MM.1S (cell line): ENCODE results near the gene PKD2L2.

Experiments used
- DNase-seq: peaks from one replicate; pipeline ENCODE4 v3.0.0-alpha.2; 2015
- H2AFZ ChIP-seq: fragments of 300-600 bp; sonication (generic); 2 replicates; pipeline ENCODE4 v1.6.0; 2016; ENCODE audit warnings: antibody characterized with exemption, low read length
- H3F3A ChIP-seq: fragments of 300-600 bp; sonication (generic); 2 replicates; pipeline ENCODE4 v1.6.1; 2016; ENCODE audit warnings: mild to moderate bottlenecking, antibody characterized with exemption, low read length, moderate library complexity, mixed read lengths; ENCODE audit not compliant: insufficient read depth
- H3K27ac ChIP-seq: fragments of 300-600 bp; sonication (generic); 2 replicates; pipeline ENCODE4 v1.5.1; 2016; ENCODE audit warnings: mild to moderate bottlenecking, low read length
- H3K27me3 ChIP-seq: fragments of 300-600 bp; sonication (generic); replicated peaks from 2 replicates; pipeline ENCODE4 v1.6.0; 2016; ENCODE audit warnings: low read length; ENCODE audit not compliant: insufficient read depth
- H3K36me3 ChIP-seq: fragments of 300-600 bp; sonication (generic); replicated peaks from 2 replicates; pipeline ENCODE4 v1.6.1; 2016; ENCODE audit warnings: mild to moderate bottlenecking, low read length, mixed read lengths; ENCODE audit not compliant: insufficient read depth
- H3K4me1 ChIP-seq: fragments of 300-600 bp; sonication (generic); 2 replicates; pipeline ENCODE4 v1.6.1; 2016; ENCODE audit warnings: low read length, mixed read lengths
- H3K4me2 ChIP-seq: fragments of 300-600 bp; sonication (generic); 2 replicates; pipeline ENCODE4 v1.6.0; 2016; ENCODE audit warnings: low read depth, low read length
- H3K4me3 ChIP-seq: fragments of 300-600 bp; sonication (generic); 2 replicates; pipeline ENCODE4 v1.5.1; 2016; ENCODE audit warnings: low read length, mixed read lengths
- H3K79me2 ChIP-seq: fragments of 300-600 bp; sonication (generic); 2 replicates; pipeline ENCODE4 v1.6.1; 2016; ENCODE audit warnings: mixed run types, low read length, mixed read lengths
- H3K9ac ChIP-seq: fragments of 300-600 bp; sonication (generic); 2 replicates; pipeline ENCODE4 v1.6.1; 2016; ENCODE audit warnings: low read length, mixed read lengths
- H3K9me2 ChIP-seq: fragments of 300-600 bp; sonication (generic); replicated peaks from 2 replicates; pipeline ENCODE4 v1.6.1; 2016; ENCODE audit warnings: mild to moderate bottlenecking, low read length, mixed read lengths; ENCODE audit not compliant: insufficient read depth
- H3K9me3 ChIP-seq: fragments of 300-600 bp; sonication (generic); replicated peaks from 2 replicates; pipeline ENCODE4 v1.6.1; 2016; ENCODE audit warnings: mild to moderate bottlenecking, low read length, mixed read lengths; ENCODE audit not compliant: insufficient read depth
- H4K20me1 ChIP-seq: fragments of 300-600 bp; sonication (generic); 2 replicates; pipeline ENCODE4 v1.6.1; 2016; ENCODE audit warnings: mild to moderate bottlenecking, low read length, moderate library complexity, mixed read lengths; ENCODE audit not compliant: insufficient read depth
- CTCF ChIP-seq: fragments of 300-600 bp; sonication (generic); IDR thresholded peaks from 2 replicates; pipeline ENCODE4 v1.5.1; 2016; ENCODE audit warnings: antibody characterized with exemption, low read length, mixed read lengths
- EZH2 ChIP-seq: fragments of 300-600 bp; sonication (generic); optimal IDR thresholded peaks from 2 replicates; pipeline ENCODE3; 2017; ENCODE audit warnings: low read depth, mild to moderate bottlenecking, antibody characterized with exemption, low read length, mixed read lengths
- EZH2phosphoT487 ChIP-seq: fragments of 300-600 bp; sonication (generic); IDR thresholded peaks from 2 replicates; pipeline ENCODE4 v1.6.1; 2018; ENCODE audit warnings: antibody characterized with exemption, low read length

Gene PKD2L2

GRCh38 chr5:137856916-137857862 lies 32.1 kb upstream of the PKD2L2 start:
- H3F3A ChIP-seq, result peaks cover 7% of the 10 kb centered on the region; the same call in 1 of the 2 replicates
- no peak overlapping the region for H2AFZ ChIP-seq
- peaks cover 45% of the 10 kb centered on the region for H3K27me3 ChIP-seq
- H3K4me1 ChIP-seq, result peaks cover 20% of the 10 kb centered on the region
- no peak overlapping the region for H3K27ac ChIP-seq
- H3K9ac ChIP-seq, result no peak overlapping the region
- no peaks in the 10 kb centered on the region for H3K36me3 ChIP-seq
- H3K9me2 ChIP-seq, result no peaks in the 10 kb centered on the region
- H3K79me2 ChIP-seq, result no peaks in the 10 kb centered on the region
- no peak for DNase-seq
- no peaks in the 10 kb centered on the region for H3K9me3 ChIP-seq
- 0 out of 2 replicates have a peak, but pooled peaks cover 5% of the 10 kb centered on the region for H4K20me1 ChIP-seq
- TF ChIP-seq EZH2 (no peak), CTCF (no peak), EZH2phosphoT487 (no peak)
- no peak overlapping the region for H3K4me2 ChIP-seq
- H3K4me3 ChIP-seq, result no peak overlapping the region

DNA sequence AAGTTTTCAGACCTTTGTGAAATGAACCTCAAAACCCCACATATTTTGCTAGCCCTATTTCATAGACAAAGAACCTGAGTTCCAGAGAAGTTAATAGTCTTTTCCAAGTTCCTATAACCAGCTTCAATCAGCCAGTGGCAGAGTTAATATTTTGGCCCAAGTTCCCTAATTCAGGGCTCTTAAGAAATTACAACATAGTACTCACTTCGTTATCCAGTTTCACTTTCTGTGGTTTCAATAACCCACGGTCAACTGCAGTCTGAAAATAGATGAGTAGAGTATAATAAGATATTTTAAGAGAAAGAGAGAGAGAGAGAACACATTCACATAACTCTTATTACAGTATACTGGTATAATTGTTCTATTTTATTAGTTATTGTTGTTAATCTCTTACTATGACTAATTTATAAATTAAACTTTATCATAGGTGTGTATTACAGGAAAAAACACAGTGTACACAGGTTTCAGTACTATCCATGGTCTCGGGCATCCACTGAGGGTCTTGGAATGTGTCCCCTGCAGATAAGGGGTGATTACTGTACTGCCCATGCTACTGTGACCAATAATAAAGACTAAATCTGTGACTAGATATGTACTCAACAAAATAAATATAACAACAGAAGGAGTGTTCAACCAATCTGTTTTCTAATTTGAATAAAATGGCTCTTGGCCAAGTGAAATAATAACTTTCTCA lies 30.9 kb upstream of the PKD2L2 start:
- TF ChIP-seq EZH2 (no peak), EZH2phosphoT487 (no peak), CTCF (no peak)
- Histone ChIP-seq H3K4me3 (no peak overlapping the region), H3K4me2 (peak overlapping the region; percentile 32; the same call in 1 of the 2 replicates), H3K27me3 (peaks cover 45% of the 10 kb centered on the region), H3F3A (peaks cover 7% of the 10 kb centered on the region; the same call in 1 of the 2 replicates), H3K27ac (no peak overlapping the region), H4K20me1 (0 out of 2 replicates have a peak, but pooled peaks cover 5% of the 10 kb centered on the region), H3K4me1 (peaks cover 20% of the 10 kb centered on the region), H3K9ac (no peak overlapping the region), H3K9me3 (no peaks in the 10 kb centered on the region), H3K9me2 (no peaks in the 10 kb centered on the region), H3K36me3 (no peaks in the 10 kb centered on the region), H2AFZ (no peak overlapping the region), H3K79me2 (no peaks in the 10 kb centered on the region)
- DNase-seq, result peak; percentile 85

DNA sequence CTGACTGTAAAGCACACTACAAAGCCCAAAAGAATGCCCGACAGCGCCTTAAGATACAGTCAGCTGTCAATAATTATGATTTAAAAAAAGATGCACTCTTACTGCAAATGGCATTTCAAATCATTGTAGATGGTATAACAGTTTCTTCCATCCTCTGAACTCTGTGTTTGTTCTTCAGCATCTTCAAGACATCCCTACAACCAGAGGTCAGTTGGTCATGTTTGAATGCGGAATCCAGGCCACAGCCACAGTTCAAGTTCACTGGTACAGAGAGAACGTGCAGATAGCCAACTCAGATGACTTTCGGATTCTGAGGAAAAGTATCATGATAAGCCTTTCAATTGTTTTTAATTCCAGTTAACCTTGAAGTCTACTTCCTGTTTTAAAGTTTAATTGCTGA lies 30.3 kb upstream of the PKD2L2 start:
- H2AFZ ChIP-seq, result no peak overlapping the region
- TF ChIP-seq EZH2 (no peak), CTCF (no peak), EZH2phosphoT487 (no peak)
- no peak overlapping the region for H3K4me3 ChIP-seq
- no peaks in the 10 kb centered on the region for H3K9me2 ChIP-seq
- H3K27ac ChIP-seq, result no peak overlapping the region
- H3K27me3 ChIP-seq, result peaks cover 45% of the 10 kb centered on the region
- H3K4me2 ChIP-seq, result no peak overlapping the region
- H3K36me3 ChIP-seq, result no peaks in the 10 kb centered on the region
- H3F3A ChIP-seq, result peaks cover 7% of the 10 kb centered on the region; the same call in 1 of the 2 replicates
- H3K9ac ChIP-seq, result no peak overlapping the region
- H3K79me2 ChIP-seq, result no peaks in the 10 kb centered on the region
- no peaks in the 10 kb centered on the region for H3K9me3 ChIP-seq
- H3K4me1 ChIP-seq, result peaks cover 20% of the 10 kb centered on the region
- DNase-seq, result no peak
- 0 out of 2 replicates have a peak, but pooled peaks cover 5% of the 10 kb centered on the region for H4K20me1 ChIP-seq
